Measurements from ENCODE around the gene INPP4B.

Gene INPP4B

DNA sequence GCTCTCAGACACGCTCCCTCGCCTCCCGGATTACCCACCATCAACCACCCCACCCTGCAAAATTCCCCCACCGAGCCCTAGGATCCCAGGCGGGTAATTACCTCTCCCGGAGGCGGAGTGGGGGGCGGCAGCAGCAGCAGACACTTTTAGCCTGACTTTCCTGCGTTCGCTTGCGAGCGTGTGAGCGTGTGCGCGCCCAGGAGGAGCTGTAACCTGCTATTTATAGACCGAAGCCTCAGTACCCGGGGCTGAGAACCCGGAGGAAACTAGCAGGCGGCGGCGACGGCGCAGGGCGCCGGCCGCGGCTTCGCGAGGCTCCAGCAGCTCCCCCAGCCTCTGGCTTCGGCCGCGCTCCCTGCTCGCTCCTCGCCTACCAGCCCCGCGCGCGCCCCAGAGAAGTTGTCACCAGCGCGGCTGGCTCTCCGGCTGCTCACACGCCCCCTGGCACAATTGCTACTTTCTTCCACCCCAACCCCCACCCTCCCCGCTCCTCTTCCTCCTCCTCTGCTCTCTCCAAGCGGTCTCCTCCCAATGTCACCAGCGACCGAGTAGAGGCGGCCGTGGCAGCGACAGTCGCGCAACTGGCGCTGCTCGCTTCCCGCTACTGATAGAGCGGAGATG lies at the start of gene INPP4B:
Gene INPP4B (minus strand): TSS at position 194 of the 621 bp plus-strand sequence.
- FAIRE-seq = no peak

DNA sequence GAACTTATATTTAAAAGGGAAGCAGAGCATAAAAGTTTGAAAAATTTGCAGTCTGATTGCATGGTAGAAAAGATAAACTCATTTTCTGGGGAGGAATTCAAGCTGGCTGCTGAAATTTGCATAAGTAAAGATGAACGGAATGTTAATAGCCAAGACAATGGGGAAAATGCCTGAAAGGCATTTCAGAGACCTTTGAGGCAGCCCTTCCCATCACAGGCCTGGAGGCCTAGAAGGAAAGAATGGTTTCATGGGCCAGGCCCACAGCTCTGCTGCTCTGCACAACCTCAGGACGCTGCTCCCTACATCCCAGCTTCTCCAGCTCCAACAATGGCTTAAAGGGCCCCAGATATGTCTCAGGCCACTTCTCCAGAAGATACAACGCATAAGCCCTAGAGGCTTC lies 46.9 kb upstream of the INPP4B start:
- FAIRE-seq = no peak

DNA sequence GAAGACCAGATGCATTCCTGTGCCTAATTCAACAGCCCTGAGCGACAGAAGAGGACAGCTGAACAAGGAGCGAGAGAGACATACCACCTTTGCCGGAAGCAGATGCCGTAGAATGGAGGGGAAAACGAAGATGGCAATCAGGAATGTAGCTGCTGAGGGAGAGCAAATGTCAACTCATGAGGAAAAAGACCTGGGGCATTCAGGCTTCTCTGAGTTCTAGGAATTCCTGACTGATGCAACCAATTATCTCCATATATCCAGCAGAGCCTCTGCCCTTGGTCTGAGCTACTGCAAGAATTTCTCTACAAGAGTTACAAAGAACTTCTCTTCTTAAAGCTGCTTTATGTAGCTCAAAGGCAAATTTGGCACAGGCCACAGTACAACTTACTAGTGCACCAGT lies 40.5 kb upstream of the INPP4B start:
- no peak for FAIRE-seq

DNA sequence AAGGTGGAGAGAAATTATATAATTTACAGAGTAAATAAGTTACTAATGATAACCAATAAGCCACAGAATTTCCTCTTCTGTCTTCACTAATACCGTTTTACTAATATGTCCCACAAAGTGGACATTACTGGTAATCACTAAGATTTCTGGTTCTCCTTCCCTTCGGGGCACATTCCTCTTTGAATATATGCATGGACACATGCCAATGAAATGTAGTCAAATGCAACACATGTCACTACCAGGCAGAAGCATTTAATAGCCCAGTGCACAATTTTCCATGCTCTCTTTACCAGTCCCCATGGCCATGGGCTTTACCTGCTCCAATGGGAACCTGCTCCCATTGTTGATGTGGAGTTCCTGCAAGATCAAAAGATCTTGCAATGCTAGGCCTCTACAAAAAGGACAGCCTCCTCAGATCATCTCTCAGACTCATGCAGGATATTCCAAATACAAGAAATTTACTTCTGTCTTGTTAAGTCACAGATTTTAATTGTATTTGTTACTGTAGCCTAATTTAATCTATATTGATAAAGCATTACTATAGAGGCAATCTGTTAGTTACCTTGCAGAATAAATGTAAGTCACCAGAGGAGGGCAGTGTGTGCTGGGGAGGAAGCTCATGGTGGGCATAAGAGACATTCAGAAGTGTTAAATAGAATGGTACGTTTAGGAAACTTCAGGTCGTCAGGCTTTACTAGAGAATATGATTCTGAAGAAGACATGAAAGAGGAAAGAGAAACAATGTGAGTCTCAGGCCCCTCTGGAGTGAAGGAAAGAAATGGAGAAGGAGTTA lies 37.1 kb upstream of the INPP4B start:
- peak; percentile 46 for FAIRE-seq

DNA sequence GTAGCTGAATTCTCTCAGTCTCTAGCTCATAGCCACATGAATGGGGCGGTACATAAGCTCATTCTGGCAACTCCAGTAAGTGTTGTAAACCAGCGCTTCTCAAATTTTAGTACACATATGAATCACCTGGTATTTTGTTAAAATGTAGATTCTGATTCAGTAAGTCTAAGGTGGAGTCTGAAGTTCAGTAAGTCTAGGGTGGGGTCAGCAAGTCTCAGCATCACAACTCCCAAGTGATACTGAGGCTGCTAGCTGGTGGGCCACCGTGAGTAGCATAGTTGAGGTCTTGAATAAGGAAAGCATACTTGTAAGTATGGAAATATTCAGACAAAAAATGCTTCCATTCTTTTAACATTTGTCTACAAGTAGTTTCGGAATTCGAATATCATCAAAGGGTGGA lies 36.1 kb upstream of the INPP4B start:
- no peak for FAIRE-seq

DNA sequence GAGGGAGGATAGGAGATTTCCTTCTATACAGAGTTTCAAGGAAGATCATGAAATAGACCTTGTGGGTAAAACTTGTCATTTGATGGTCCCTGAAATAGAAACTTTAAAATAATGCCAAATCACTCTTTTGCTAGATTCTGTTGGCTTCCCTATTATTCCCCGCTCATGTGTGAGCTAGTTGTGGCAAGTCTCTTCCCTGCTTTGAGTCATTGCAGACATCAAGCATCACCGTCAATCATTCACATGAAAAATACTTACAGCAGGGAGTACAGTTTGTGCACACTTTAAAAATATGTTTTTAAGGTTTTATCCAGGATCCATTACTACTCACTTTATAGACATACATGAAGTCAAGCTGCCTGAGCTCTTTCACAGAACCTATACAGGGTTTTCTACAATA lies 35.2 kb upstream of the INPP4B start:
- no peak for FAIRE-seq

DNA sequence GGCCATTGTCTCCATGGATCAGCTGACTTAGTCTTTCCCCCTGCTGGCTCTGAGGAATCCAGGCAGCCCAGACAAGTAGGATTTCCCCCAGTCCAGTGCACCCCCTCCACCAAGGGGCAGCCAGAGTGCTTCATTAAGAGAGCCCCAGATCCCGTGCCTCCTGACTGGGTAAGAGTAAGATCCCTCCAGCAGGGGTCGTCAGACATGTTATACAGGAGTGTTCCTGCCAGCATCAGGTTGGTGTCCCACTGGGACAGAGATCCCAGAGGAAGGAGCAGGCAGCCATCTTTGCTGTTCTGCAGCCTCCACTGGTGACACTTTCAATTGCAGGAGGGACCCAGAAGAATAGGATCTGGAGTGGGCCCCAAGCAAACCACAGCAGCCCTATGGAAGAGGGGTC lies 29.0 kb upstream of the INPP4B start:
- no peak for FAIRE-seq

DNA sequence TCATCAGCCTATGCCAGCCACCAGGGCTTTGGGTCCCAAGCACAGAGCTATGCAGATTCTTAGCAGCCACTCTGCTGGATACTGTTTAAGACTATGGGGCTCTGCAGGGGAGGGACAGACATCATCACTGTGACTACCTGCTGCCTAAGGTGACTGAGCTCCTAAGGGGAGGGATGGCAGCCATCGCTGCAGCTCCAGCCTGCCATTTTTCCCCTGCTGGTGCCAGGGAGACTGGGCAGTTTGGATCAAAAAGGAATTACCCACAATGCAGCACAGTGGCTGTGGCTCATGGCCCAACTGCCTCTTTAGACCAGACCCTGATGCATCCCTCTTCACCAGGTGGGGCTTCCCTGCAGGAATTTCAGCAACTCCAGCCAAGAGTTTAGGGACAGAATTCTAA lies 28.6 kb upstream of the INPP4B start:
- FAIRE-seq = no peak

DNA sequence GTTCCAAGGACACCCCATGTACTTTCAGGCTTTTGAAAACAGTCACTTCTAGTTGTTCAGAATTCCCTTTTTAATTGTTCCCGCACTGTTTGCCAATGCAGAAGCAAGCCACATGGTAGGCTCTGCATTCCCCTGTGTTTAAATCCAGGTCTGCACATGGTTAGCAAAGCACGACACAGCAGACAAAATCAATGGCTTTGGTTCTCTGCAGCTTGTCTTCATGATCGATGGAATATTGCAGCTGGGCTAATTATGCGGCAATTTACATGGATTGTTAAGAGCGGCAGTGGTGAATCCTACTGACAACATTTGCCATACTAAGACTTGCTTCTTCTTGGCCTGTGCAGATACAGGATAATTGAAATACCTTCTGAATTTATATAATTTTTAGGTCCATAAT lies 20.6 kb upstream of the INPP4B start:
- no peak for FAIRE-seq

DNA sequence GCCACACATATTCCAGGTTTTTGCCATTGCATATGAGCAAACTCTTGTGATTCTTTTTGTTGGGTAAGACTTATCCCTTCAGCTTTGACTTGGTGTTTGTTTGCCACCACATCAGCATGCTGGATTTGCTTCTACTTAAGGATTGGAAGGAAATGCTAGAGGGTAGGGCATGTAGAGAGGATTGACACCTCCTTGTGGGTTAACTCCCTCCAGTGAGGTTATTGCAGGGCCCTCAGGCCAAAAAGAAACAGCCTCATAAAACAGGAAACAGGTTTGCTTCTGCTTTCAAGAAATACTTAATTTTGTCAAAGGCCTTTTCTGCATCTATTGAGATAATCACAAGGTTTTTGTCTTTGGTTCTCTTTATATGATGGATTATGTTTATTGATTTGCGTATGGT lies 15.2 kb upstream of the INPP4B start:
- no peak for FAIRE-seq

DNA sequence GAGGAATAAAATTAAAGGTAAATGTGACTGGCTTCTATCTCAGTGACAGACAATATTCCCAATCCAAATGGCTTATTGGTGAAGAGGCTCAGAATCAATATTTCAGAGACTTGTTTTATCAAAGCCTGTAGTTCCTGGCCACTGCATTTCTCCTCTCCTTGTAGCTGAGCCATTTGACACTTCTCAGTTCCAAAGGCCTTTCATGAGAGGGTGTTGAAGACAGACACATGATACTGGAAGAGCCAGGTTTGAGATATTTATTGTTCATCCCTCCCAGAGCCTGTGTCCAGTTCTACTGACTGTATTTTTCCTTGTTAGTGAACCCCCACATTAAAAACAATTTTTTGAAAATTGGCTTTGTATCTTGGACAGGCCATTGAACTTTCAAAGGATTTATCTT lies 12.9 kb upstream of the INPP4B start:
- no peak for FAIRE-seq

DNA sequence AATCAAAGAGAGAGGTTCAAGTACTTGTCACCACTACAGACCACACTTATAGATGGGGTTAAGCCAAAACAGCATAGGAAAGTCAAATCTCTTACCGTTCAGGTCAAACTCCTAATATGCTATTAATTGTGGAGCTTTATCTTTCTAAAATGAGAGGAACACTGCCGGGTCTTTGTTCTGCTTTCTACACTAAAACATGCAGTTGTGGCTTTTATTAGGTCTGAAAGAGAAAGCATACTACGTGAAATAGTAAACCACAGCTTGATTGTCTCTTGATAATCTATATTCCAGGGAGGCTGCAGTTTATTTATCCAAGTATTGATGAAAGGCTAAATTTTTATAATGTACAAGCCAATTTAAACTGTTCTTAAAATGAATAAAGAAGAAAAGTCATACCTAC lies 12.3 kb upstream of the INPP4B start:
- no peak for FAIRE-seq

DNA sequence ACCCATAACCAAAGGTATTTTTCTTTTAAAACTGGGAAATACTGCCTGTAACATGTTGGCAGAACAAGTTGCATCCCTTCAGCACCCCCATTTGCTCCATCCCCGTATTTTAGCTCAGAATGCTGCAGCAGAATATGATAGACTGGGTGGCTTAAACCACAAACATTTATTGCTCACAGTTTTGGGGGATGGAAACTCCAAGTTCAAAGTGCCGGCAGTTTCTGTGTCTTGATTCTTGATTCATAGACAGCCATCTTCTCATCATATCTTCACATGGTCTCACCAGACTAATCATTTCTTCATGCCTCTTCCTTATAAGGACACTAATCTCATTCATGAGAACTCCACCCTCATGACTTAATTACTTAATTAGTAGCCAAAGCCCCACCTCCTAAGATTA lies 10.5 kb upstream of the INPP4B start:
- FAIRE-seq = no peak

DNA sequence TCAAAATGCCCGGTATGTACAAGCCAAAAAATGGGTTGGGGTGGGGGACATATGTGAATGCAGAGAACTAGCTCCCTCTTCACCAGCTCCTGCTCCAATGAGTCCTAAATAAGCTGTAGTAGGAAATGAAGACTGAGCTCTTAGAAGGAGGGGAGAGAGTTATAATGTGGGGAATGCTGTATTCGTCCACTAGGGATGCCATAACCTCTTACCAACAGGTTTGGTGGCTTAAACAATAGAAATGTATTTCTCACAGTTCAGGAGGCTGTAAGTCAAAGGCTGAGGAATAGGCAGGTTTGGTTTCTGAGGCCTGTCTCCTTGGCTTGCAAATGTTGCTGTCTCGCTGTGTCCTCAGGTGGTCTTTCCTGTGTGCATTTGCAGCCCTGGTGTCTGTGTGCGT lies 4.4 kb upstream of the INPP4B start:
- peak; percentile 88 for FAIRE-seq

DNA sequence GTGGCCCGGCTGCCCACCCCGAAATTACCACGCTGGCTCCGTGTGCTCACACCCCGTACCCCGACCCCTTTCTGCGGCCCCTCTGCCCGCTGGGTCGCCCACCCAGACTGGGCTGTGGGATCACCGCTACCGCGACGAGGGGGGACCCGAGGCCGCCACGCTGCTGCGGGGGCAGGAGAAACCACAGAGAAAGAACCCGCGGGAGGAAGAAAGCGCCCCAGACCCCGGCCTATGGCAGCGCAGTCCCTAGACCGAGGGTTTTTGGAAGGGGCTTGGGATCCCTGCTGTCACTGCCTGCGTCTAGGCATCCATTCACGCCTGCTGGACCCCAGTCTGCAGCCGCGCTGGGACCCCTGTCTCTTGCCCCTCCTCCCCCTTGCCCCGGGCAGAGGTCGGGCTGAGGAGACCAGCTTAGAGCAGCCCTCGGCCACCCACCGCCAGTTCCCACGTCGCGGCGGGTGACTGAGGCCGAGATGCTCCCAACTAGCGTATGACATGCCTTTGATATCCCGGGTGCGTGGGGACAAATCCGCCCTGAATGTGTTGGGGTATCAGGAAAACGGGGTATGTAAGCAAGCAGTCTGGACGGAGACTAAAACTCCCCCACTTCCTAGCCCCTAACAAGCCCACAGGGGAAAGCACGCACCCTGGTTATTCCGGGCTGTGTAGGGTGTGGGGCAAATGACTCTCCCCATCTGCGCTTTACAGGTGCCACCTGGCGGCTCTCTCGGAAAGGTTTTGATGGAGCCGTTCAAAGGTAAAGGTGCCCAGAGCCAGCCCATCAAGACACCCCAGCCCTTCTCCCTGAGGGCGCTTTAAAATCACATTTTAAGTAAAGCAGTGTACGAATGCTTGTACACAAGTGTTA lies 862 bp upstream of the INPP4B start:
- peak; percentile 89 for FAIRE-seq

DNA sequence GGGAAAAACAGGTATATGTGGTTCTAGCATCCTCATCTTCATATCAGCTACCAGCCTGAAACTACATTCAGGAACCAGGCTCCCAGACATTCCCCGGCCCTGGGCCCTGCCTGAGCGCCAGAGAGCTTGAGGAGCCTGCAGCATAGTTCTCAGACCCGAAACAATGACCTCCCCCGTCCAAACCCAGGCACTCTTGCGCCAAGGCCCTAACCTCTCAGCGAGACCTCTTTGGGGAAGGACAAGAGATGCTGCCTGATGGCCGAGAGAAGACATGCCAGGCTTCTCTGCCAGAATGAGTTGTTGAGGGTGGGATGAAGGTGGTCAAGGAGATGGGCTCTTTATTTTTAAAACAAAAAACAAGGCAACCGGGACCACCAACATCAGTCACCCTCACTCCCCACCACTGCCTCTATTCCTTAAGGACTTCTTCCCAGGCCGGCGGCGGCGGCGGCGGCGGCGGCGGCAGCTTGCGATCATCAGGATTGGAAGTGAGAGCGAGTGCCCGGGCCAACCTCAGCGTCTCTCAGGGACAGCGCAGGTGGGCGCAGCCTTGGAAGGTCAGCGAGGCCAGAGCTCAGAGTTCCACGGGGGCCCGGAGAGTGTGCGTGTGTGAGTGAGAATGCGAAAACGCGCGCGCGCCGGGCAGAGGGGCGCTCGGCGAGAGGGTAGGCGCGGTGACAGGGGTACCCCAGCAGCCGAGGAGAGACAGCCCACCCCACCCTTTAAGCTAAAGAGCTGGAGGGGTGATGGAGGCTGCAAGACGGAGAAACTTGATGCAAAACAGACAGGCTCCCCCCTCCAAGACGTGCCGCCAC lies 601 bp downstream of the INPP4B start:
- FAIRE-seq = no peak

DNA sequence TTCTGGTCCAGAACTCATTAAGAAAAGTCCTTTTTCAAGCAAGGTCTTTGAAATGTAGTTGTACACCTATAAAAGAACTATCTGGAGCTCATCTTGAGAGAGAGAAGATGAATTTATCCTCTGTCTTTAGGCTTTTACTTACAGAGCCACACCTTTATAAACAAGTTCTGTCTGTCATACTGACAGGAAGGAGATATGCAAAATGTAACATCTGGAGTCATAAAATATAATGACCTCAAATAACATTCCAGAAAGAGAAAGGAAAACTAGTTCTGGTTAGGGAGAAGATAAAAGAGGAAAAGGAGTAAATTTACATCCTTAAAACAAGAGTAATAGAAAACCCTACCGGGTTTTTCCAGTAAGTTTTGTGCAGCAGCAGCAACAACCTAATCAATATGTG lies 1.3 kb downstream of the INPP4B start:
- peak; percentile 57 for FAIRE-seq

DNA sequence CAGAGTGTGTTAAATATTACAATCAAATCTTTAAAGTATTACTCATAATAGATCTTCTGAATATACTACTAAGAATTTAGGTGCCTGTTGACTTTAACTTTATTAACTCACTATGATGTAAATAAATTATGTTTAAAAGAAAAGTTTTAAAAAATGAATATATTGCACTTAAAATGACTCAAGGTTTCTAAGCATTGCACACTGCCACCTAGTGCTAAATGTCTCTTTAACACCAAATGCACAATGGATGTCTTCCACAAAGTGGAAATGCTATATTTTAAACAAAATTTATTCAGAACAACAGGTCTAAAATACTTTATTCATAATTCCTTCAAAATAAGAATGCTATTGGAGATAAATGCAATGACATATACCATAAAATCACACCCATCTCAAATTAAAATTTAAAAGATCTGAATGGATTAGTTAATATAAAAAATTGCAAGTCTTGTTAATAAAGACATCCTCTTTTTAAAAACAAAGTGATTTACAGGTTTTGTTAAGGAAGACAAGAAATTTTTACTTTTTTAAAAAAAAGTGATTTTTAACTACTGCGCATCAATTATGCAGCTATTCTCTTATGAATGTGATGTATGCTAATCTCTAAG lies 5.5 kb downstream of the INPP4B start:
- no peak for FAIRE-seq

DNA sequence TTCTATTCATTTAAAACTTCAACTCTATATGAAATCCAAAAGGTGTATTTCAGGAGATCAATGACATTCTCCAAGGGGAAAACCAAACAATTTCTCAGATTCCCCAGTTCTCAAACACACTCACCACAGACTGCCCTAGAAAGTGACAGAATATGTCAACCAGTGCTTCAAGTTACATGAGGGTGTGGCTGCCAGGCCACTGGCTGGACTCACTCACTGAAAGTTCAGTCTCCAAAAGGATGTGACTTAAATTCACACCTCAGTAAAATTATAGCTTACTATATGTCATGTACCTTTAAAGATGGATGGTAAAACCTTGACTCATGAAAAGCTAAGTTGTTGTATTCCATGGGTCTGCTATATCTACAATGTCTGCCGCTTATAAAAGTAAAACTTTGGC lies 7.3 kb downstream of the INPP4B start:
- no peak for FAIRE-seq

DNA sequence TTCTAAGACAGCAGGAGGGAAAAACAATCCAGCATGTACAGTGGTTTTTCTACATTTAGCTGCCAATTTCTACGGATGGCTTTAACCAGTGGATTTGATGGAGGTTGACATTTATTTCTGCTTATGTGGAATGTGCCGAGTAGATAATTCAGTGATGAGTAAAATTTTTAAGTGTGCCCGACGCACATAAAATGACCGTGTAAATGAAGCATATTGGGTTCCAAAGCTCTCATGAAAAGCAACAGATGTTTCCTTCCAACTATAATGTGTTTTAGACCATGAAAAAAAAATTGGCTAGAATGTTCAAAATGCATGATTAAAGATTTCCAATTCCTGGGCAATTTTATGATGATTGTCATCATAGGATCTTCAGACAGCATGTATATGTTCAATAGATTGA lies 14.1 kb downstream of the INPP4B start:
- no peak for FAIRE-seq

DNA sequence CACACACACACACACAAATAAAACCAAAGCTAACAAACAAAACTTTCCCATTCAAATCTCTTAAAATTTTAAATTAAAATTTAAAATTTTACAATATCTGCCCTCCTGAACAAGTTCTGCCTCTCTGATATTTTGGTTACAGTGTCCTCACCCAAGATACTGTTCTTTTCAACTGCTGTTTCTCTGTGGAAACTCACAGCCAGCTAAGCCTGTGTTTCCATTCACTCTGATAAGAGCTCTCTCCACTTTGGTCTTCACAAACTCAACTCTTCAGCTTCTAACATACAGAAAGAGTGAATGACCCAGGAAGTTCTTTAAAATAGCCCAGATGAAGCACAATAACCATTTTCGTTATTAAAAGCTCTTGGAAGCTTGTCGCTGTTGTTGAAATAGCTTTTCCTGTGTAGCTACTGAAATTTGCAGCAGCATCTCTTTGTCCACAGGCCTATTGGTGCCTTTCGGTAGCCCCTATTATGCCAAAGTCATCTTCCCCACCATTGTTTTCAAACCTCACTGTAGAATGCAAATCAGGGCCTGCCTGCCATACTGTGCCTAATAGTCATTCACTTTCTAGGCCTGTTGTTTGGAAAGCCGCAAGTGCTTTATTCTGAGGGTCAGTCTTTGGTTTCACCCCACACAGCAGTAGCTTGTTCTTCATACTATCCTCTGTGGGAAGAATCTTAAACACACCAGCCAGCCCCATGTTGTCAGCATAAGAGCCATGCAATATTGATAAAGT lies 19.4 kb downstream of the INPP4B start:
- FAIRE-seq = no peak

DNA sequence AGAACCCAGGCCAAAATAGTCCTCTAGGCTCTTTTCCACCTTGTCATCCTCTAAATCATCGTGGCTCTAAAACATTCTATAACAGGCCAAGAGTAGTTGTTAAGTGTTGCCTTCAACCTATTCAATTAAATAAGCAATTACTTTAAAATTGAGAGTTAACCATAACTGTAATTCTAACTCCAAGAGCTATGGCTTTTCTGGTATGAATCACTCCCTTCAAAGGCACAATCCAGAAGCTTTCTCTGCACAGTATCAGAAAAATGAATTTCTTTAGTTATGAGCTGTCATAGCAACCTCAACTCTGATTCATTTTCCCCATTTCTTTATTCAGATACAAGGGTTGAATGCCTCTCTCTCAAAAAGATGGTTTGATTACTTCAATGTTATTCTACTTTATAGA lies 21.7 kb downstream of the INPP4B start:
- no peak for FAIRE-seq

Measured in G401.6 (cell line).